Measurements from ENCODE around the gene MYO1F. TPM values are rescaled to one million over a fixed set of nuclear protein-coding genes. Genes with fewer than 3 reads are reported as not detected.

The MYO1F gene
- total and polyA plus RNA-seq, 2 of the 13 experiments (the other 11 are each of a cell fraction or from before 2014, with no cell fraction given) = 0.09 to 0.13 TPM

- H3K9me3 ChIP-seq (ENCODE audit: low read length) = no peaks in the 10 kb centered on the region
- no peaks in the 10 kb centered on the region for H4K20me1 ChIP-seq (ENCODE audit: insufficient read depth, low read length)
- FAIRE-seq = no peak
- in situ Hi-C loops (cut with HindIII; ENCODE audit: extremely low pct_ligation_motif_present, low pct_unique_long_range_greater_than_20kb) = no loop called here
- no peak overlapping the region for H3K27ac ChIP-seq (ENCODE audit: extremely low read length, insufficient read depth, low read length)
- DNase-seq (ENCODE audit: low spot score) = no peak
- BruUV-seq (replicated peaks) = no TSS peak
- H3K36me3 ChIP-seq (replicated peaks in 1 of 2; ENCODE audit: control insufficient read depth in 1 of 2, insufficient read depth in 2 of 2, low read length in 2 of 2) = no peaks in the 10 kb centered on the region
- TF ChIP-seq ZNF205 (CRISPR knock-in tag; IDR thresholded peaks at IDR 0.05) (no peak), THYN1 (CRISPR knock-in tag; IDR thresholded peaks at IDR 0.05; ENCODE audit: borderline replicate concordance, low read depth) (no peak), ARHGAP35 (CRISPR knock-in tag; IDR thresholded peaks at IDR 0.05; ENCODE audit: borderline replicate concordance) (no peak), ZNF619 (CRISPR knock-in tag; IDR thresholded peaks at IDR 0.05) (no peak), PCBP1 (IDR thresholded peaks at IDR 0.05; ENCODE audit: borderline replicate concordance, low read depth, low read length) (no peak), ZNF556 (CRISPR knock-in tag; IDR thresholded peaks at IDR 0.05; ENCODE audit: borderline replicate concordance) (no peak), ZNF431 (CRISPR knock-in tag; IDR thresholded peaks at IDR 0.05; ENCODE audit: borderline replicate concordance, low read depth) (no peak), PLRG1 (conservative IDR thresholded peaks at IDR 0.05) (no peak), HES4 (CRISPR knock-in tag; IDR thresholded peaks at IDR 0.05; ENCODE audit: borderline replicate concordance) (no peak), ZNF367 (CRISPR knock-in tag; IDR thresholded peaks at IDR 0.05; ENCODE audit: borderline replicate concordance) (no peak), ZNF580 (CRISPR knock-in tag; IDR thresholded peaks at IDR 0.05; ENCODE audit: borderline replicate concordance, low read depth) (no peak), ZNF253 (CRISPR knock-in tag; IDR thresholded peaks at IDR 0.05; ENCODE audit: borderline replicate concordance) (no peak)
- TF ChIP-seq, protein P1, sequence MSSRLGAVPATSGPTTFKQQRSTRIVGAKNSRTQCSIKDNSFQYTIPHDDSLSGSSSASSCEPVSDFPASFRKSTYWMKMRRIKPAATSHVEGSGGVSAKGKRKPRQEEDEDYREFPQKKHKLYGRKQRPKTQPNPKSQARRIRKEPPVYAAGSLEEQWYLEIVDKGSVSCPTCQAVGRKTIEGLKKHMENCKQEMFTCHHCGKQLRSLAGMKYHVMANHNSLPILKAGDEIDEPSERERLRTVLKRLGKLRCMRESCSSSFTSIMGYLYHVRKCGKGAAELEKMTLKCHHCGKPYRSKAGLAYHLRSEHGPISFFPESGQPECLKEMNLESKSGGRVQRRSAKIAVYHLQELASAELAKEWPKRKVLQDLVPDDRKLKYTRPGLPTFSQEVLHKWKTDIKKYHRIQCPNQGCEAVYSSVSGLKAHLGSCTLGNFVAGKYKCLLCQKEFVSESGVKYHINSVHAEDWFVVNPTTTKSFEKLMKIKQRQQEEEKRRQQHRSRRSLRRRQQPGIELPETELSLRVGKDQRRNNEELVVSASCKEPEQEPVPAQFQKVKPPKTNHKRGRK (CRISPR knock-in tag; IDR thresholded peaks at IDR 0.05) = no peak
- TF ChIP-seq, protein P2, sequence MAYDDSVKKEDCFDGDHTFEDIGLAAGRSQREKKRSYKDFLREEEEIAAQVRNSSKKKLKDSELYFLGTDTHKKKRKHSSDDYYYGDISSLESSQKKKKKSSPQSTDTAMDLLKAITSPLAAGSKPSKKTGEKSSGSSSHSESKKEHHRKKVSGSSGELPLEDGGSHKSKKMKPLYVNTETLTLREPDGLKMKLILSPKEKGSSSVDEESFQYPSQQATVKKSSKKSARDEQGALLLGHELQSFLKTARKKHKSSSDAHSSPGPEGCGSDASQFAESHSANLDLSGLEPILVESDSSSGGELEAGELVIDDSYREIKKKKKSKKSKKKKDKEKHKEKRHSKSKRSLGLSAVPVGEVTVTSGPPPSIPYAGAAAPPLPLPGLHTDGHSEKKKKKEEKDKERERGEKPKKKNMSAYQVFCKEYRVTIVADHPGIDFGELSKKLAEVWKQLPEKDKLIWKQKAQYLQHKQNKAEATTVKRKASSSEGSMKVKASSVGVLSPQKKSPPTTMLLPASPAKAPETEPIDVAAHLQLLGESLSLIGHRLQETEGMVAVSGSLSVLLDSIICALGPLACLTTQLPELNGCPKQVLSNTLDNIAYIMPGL (CRISPR knock-in tag; IDR thresholded peaks at IDR 0.05; ENCODE audit: borderline replicate concordance in 1 of 2, low read depth in 1 of 2) = no peak
- no peak overlapping the region for H3K4me3 ChIP-seq (replicated peaks in 1 of 3; ENCODE audit: insufficient read depth in 1 of 3, low read depth in 2 of 3, low read length in 3 of 3)
- peaks cover 6% of the 10 kb centered on the region; the same call in 1 of the 2 replicates for H3K4me1 ChIP-seq (ENCODE audit: insufficient read depth, low read length)
- H3K79me2 ChIP-seq (ENCODE audit: insufficient read depth, low read length) = no peaks in the 10 kb centered on the region
- ChIA-PET CTCF (ENCODE audit: low intra/inter-chr PET ratio, low total read pairs) (no interaction called here), POLR2A (no interaction called here)
- no peak; the same call in 2 of the 3 replicates for ATAC-seq
- no peaks in the 10 kb centered on the region; a peak in 1 of 5 replicates for H3K27me3 ChIP-seq (ENCODE audit: control insufficient read depth in 1 of 2, insufficient read depth in 2 of 2, low read length in 2 of 2)
- H2AFZ ChIP-seq (ENCODE audit: low read length) = no peak overlapping the region
- intact Hi-C loops (cut with micrococcal nuclease; ENCODE audit: unreplicated experiment) = no loop called here
- no peak overlapping the region for H3K9ac ChIP-seq (ENCODE audit: insufficient read depth, low read depth, low read length)
- 55% methylated on average over 2 of the region's 2 CpGs for WGBS (ENCODE audit: low lambda C conversion rate)
- H3K4me2 ChIP-seq (ENCODE audit: low read depth, low read length) = no peak overlapping the region
These were observed 16.0 kb downstream of the MYO1F start for GRCh38 chr19:8561075-8561764.

All from HepG2 (cell line).